Epidermal melanocyte (primary cell): ENCODE measurements around the gene TGFBI.

Experiments
- DNase-seq: peaks from one replicate; pipeline ENCODE4 v3.0.0; 2011; ENCODE audit warnings: low spot score; ENCODE audit not compliant: insufficient read length

Gene TGFBI

DNA sequence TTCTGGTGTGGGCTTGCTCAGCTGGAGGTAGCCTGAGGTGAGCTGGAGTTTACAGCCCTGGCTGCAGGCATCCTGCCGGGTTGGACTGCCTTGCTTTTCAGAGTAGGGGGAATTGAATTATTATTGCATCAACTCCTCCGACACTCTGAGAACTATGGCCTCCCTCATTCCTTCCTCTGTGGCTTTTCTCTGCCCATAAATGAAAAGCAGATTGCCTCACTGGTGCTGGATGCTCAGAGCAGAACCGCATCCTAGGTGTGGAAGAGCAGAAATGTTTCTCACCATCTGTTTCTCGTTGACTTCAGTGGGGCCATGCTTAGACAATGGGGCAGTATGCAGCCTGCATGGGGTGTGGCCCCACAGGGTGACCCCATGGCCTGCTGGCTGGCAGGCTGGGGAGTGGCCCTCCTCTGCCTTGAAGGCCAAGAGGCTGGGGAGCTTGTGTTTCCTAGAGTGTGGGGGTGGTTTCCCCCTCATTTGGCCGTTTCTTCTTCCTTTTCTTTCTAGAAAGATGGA is 27.3 kb upstream of the TGFBI start:
- DNase-seq = no peak

DNA sequence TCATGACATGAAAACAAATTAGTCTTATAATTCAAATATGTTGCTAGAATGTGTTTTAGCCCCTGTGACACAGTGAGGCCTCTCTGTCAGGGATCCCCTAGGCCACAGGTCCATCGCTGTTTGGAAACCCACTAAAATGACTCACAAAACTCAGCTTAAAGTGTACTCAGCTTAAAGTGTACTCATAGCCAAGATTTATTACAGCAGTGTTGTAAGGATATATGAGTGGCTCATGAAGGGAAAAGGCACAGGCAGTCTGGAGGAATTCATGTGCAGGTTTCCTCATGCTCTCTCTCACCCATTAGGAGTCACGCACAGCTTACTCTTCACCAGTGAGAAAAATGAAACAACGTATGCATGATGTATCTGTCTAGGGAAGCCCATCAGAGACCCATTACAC is 24.4 kb upstream of the TGFBI start:
- DNase-seq = no peak

DNA sequence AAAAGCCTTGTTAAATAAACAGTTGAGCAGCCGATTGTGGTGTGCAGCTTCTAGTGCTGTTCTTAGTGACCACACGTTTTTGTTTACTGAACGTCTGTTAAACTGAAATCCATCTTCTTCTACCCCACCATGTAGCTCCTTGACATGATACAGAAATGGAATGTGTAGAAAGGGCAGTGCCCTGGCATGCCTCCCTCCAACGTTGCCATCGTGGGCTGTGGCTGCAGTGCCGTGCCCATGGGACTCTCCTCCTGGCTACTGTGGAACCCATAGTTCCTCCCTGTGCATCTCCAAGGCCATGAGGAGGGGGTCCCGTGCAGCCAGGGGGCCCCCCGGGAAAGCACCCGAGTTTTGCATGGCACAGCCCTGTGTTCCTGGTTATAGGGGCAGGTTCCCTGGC is 23.3 kb upstream of the TGFBI start:
- DNase-seq = no peak

DNA sequence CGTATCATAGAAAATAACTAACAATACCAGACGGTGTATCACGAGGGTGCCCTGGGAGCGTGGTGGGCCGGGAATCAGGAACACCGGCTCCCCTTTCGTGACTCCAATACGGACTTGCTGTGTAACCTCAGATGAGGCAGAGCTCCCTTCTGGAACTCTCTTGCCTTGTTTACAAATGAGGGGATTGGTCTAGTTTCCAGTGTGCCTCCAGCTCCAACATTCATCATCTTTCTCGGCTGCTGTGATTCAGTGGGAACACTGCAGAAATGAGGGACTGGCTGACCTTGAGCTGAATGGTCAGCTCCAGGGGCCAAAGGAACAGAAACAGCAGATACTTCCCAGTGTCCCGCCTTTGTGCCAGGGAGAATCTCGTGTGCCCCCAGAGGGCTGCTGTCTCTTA is 22.6 kb upstream of the TGFBI start:
- DNase-seq = no peak

DNA sequence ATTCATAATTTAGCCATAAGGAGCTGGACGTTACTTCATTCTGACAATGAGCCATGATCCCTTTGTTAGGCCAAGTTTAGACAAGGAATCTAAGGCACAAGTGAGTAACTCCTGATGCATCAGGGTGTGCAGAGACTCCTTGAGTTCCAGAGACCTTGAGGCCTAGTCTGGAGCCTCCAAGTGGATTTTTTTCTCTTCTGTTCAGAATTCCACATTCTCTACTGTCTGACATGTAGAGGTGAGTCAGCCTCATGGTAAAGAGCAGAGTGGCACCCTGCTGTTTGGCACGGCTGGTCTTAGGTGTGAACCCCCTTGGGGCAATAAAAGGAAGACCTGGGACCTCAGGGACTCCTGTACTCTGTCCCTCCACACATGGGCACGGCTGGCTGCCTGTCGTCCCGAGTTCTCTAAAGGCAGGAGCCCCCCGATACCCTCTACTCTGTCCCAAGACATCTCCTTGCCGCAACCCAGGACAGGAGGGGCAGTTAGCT is 22.0 kb upstream of the TGFBI start:
- no peak for DNase-seq

DNA sequence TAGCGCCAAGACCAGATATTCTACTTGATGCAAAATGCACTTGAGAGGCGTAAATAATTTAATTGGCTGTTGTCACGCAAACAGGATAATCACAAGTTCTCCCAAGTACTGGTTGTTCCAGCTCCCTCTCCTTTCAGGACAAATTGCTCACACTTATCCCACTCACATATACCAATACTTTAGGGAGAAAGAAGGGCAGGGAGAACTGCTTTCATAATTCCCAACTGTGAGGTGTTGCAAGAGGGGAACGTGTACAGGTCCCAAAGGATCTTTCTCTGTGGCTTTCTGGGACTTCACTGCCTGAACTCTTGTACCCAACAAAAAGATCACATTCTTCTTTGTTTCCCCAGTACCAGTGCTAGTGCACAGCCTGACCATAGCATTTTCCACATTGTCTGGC is 21.5 kb upstream of the TGFBI start:
- DNase-seq = no peak

DNA sequence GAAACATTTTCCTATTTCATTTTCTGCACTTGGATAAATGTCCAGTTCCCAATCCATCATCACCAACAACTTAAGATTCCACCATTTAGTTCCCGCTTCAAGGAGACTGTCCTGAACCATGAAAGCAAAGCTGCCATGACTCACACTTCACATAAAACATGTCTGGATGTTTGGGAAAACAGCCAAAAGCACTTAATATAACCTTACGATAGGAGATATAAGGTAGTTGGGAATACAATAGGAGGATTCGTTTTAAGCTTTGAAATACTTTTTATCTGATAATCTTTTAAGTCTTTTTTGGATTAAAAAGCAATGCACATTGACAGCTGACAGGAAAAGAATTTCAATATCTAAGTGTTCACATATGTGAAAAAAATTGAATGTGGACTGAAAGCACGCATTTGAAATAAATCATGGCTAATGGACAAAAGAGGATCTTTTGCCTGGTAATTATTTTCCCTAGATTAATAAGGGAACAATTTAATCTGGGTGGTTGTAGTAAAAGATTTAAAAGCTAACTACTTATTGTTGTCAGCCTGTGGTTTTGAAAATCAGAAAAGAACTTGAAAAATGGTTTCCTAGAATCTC is 17.3 kb upstream of the TGFBI start:
- DNase-seq = no peak

DNA sequence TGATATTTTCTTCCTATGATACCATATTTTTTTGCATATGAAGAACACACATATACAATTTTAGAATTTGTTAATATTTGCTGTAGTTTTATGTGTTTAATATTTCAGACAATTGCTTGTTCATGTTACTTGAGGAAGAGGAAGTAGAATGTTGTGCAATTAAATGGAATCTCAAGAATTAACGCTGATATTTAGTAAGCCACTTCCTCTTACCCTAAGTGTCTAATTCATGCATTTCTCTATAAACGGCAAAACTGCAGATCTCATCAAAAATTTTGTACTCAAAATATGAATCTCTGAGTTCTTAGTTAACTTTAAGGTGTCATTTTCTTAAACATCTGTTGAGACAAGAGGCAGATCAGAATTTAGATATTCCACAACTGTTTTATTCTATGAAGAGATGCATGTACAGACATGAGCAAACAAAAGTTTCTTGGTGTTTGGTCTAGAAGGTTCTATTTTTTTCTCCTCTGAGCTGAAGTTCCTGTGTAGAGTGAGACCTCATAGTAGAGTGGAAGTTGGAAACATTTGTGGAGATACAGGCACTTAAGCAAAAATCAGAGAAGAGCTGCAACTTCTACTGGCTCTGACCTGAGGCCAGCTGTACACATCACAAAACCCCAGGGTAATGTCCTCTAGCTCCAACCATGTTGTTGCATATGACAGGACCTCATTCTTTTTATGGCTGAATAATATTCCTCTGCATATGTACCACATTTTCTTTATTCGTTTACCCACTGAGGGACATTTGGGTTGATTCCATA is 16.6 kb upstream of the TGFBI start:
- no peak for DNase-seq

DNA sequence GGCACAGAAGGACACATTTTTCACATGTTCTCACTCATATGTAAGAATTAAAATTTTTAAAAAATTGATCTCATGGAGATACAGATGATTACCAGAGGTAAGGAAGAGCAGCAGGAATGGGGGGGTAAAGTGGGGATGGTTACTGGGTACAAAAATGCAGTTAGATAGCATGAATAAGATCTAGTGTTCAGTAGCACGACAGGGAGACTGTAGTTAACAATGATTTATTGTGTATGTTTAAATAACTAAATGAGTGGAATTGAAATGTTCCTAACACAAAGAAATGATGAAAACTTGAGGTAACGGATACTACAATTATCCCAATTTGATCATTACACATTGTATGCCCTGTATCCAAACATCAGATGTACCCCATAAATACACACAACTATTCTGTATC is 15.2 kb upstream of the TGFBI start:
- DNase-seq = no peak

DNA sequence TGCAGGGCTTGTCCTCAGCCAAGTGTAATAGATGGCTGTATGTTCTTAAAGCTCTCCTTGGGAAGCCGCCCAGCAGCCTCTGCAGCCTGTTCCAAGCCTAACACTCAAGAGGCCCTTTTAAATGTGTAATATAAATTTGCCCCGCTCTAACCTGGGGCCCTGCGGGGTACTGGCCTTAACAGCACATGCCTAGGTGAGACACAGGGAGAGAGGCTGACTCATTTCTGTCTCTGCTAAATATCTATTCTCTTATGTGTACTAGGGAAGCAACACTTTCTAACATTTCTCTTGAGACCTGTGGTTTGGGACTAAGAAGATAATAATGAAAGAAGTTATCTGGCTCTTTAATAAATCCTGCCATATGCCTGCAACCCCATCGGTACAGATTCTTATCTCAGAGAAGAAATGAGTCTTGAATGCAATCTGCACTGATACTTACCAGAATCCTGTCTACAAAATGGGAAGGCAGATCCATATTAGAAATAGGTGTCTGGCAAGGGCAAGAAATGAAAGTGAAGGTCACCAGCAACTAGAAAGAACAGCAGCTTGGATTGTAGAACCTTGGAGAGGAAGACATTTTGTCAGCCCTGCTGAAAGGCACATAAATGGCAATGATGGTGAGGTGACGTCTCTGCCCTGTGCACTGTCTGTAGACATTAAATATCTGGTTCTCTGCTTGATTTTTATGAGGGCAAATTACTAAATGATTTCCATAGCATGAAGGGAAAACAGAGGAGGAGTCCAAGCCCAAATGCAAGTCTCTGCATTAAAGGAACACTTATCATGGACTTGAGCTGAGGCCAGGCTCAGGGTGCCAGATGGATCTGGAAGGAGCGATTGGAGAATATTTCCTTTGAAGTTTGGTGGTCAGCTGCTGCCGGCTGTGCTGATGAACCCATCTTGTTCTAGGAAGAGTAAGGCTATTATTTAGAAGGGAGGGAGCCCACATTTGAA is 14.5 kb upstream of the TGFBI start:
- DNase-seq = no peak

DNA sequence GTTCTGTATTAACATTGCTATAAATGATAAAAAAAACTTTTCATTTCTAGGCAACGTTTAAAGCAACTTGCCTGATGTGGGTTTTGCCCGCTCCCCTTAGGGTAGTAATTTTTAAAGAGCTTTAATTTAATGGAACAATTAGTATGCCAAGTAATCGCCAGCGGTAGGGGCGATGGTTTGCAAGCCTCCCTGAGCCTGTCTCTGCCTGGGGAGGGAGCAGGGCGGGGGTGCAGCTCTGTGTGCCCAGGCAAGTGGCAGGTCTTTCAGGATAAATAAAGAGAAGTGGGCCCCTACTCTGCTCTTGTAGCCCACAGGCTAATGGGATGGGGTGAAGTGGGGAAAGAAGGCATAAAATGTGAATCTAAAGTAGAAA is 13.8 kb upstream of the TGFBI start:
- DNase-seq = no peak

DNA sequence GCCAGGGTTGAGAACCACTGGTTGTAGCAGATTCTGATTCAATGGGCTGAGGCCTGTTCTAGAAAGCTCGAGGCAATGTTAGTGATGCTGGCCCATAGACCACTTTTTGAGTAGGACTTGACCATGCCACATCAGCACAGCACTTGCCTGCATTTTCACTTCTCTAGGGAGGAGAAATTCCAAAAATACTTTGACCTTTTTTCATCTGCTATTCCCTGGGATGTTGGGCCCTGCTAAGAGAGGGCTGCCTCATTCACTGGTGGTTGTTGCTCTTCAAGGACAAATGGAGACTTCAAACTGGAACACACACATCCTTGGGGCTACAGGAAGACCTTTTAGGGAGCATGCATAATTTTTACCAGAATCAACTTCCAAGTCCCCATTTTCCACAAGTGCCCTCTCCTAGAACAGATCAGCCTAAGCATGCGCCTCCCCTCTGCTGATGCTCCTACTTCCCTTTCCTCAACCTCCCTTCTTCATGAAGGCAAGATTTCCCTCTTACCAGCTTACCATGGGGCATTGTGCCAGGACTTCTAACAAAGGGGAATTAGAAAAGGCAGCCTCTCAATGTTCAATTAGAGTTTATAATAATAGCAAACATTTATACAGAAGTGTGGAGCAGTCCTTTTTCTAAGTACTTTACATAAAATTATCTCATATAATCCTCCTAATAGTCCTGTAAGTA is 12.7 kb upstream of the TGFBI start:
- no peak for DNase-seq

DNA sequence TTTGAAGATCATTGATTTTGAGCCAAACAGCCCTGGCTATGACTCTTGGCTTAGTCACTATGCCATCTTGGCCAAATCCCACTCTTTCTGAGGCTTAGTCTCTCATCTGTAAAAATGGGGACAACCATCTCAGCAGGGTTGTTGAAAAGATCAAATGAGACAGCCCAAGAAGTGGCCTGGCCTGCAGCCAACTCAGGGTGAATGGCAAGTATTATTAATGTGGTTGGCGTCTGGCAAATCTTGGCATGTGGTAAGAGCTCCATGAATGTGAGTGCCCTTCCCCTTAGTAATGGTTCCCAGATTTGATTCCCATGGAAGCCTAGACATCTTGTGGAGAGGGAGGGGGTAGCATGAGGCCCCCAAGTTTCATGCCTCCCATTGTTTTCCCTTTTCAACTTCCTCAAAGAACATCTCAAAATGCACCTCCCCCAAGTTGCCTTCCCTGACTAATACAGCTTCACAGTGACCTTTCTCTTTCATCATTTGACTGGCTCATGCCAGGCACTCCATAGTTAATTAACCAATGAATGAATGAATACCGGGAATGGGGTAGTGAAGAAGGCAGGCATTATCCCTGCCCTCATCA is 11.8 kb upstream of the TGFBI start:
- no peak for DNase-seq

DNA sequence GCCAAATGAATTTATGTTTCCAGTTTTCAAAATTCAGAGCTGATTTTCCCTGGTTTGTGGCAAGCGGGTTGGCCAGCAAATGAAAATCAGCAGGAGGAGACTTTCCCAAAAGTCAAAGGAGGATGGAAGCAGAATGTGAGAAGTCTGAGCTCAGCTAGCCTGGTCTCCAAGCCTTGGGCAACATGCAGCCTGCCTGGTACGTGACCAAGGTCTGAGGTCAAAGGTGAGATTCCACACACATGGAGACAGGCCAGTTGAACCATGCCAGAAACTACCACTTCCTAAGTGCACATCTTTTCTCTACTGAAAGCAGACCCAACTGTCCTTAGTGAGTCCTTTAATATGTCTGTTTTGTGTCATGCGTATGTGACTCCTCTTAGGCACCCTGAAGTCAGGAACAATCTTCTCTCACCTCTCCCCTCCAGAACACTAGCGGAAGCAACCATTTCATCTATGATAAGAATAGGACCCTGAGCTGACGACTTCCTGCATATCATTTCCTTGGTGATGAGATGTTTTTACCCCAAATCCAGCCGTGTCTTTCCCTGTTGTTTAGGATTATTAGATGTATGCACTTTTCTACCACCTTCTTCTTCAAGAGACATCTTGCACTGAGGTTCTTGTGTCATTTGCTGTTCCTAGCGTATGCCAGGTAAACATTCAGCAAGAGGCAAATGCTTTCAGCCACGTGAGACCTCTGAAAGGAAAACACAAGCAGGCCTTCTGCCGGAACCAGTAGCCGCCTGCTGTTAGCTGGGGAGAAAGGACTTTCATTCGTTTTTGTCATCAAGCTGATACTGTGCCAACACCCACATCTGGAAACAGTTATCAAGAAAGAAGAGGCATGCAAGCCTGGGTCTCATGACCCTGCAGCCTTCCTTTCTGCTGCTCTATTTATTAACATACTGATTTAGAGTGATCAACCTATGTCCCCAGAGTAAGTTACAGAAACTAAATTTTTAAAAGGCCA is 9.7 kb upstream of the TGFBI start:
- peak; percentile 51 for DNase-seq

DNA sequence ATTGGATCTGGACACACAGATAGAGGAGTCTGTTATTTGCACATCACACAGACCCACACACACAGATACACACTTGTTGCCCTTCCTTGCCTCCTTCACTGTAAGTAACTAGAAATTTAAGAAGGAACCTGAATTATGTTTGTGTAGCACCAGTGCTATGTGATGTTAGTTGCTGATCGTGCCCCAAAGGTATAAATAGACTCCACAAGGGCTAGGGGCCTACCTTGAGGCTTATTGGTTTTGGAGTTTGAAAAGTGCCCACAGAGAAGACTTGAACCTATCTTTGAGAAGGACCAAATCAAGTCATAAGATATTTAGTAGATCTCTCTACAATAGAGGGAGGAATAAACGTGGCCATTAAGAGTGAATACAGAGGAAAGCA is 8.8 kb upstream of the TGFBI start:
- no peak for DNase-seq

DNA sequence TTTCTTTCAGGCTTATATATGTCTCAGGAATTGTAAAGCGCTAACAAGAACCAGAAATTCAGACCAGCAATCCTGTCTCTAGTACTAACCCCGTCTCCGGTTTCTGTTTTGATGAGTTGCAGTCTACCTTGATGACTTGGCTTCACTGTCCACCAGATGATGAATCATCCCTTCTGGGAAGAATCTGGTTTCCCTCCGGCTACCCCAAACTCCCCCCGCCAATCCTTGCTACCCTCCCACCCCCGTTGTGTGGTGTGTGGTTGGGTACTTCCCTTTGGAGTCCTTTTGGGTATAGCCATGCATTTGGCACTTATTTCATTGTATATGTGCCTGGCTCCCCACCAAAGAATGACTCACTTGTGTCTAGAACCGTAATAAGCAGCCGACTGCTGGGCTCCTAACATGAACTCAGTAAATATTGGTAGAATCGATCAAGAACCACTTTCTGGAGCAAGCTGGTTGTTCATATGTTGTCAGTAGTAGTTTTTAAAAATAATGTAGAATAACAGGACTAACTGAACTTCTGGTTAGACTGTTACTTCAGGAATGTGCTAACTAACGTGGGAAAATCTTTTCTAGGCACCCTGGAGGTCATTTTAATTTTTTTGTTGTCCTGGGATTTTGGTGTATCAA is 8.3 kb upstream of the TGFBI start:
- DNase-seq = no peak

DNA sequence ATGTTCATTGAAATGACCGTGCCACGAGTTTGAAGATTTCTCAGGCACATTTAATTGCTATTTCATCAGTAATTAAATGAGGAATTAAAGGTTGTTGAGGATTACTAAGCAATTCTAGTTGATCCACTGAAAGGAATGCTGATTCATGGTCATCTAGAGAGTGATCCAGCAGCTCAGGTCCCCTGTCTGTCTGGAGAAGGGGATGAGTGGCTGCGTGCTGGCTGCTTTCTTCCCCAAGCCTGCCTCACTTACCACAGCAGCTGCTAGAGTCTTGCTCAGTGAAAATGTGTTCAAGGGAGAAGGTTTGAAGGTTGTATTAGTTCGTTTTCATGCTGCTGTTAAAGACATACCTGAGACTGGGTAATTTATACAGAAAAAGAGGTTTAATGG is 7.8 kb upstream of the TGFBI start:
- DNase-seq = no peak

DNA sequence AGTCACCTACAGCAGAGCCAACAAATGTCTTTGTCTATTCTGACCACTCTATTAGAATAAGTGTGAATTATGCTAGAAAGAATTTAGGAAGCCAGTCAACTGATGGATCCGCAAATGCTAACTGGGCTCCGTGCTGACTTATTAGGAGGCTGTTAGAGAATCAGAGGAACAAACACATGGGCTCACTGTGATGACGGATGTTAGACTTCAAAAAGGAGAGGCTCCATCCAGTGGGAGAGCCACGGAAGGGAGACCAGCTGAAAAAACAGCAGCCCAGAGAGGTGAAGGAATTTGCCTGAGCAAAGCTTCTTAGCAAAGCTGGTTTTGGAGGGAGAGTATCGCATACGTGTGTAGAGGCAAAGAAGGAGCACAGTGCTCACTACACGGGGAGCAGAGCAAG is 5.8 kb upstream of the TGFBI start:
- DNase-seq = no peak

DNA sequence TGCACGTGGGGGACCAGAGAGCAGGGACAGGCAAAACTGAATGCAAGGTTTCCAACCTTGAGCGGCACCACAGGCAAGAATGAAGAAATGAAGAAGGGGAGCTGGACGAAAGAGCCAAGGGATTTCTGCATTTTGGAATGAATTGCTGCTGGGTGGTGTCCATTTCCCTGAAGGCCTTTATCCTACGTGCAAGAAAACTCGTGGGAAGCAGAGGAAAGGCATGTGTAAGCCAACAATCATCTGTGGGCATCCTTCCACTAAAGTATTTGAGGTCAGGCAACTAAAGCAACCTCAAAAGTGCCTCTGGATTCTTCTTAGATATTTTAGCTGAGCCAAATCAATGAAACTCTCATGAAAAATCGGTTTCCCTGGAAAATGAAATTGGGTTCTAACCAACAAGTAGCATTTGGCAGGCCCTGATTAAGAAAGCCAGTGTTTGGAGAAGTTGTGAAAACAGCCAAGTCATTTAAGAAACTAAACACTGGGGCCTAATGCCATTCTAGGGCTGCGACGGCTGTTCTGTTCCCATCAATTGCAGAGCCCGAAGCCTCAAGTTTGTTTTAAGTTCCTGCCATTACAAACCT is 4.7 kb upstream of the TGFBI start:
- DNase-seq = no peak
